Measurements from ENCODE around the gene MYL5.

DNA sequence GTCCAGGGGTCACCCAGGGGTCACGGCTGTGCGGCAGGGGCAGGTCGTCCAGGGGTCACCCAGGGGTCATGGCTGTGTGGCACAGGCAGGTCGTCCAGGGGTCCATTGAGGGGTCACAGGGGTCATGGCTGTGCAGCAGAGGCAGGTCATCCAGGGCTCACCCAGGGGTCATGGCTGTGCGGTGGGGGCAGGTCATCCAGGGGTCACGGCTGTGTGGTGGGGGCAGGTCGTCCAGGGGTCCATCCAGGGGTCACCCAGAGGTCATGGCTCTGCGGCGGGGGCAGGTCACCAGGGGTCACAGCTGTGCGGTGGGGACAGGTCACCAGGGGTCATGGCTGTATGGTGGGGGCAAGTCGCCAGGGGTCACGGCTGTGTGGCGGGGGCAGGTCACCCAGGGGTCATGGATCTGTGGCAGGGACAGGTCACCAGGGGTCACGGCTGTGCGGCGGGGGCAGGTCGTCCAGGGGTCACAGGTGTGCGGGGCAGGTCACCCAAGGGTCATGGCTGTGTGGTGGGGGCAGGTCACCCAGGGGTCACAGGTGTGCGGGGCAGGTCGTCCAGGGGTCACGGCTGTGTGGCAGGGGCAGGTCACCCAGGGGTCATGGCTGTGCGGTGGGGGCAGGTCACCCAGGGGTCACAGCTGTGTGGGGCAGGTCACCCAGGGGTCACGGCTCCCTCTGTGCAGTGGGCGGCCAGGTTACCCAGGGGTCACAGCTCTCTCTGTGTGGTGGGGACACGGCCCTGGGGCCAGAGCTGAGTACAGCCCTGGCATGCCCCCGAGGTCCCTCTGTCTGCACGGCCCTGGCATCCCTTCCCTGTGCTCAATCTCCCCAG lies 16.3 kb upstream of the MYL5 start:
- TF ChIP-seq, protein P1, sequence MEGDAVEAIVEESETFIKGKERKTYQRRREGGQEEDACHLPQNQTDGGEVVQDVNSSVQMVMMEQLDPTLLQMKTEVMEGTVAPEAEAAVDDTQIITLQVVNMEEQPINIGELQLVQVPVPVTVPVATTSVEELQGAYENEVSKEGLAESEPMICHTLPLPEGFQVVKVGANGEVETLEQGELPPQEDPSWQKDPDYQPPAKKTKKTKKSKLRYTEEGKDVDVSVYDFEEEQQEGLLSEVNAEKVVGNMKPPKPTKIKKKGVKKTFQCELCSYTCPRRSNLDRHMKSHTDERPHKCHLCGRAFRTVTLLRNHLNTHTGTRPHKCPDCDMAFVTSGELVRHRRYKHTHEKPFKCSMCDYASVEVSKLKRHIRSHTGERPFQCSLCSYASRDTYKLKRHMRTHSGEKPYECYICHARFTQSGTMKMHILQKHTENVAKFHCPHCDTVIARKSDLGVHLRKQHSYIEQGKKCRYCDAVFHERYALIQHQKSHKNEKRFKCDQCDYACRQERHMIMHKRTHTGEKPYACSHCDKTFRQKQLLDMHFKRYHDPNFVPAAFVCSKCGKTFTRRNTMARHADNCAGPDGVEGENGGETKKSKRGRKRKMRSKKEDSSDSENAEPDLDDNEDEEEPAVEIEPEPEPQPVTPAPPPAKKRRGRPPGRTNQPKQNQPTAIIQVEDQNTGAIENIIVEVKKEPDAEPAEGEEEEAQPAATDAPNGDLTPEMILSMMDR (IDR thresholded peaks at IDR 0.05) = no peak
- TF ChIP-seq POLR2A (IDR thresholded peaks at IDR 0.05) = no peak
